GM18868 (cell line): Measurements from ENCODE around the gene ADIPOR1.
A peak's percentile ranks its signal among the peaks of the same experiment; 100 is the strongest.
"Not testable (repeated sequence)": the region's sequence is repeated elsewhere in the genome, so short reads cannot be mapped to it uniquely, and the experiment has no call there.

Experiments used
- ATAC-seq: cut with Tn5 transposase; IDR thresholded peaks from one replicate; pipeline ENCODE4 v1.9.1; 2021; ENCODE audit warnings: mild to moderate bottlenecking, moderate library complexity; ENCODE audit not compliant: unreplicated experiment

Gene ADIPOR1

DNA sequence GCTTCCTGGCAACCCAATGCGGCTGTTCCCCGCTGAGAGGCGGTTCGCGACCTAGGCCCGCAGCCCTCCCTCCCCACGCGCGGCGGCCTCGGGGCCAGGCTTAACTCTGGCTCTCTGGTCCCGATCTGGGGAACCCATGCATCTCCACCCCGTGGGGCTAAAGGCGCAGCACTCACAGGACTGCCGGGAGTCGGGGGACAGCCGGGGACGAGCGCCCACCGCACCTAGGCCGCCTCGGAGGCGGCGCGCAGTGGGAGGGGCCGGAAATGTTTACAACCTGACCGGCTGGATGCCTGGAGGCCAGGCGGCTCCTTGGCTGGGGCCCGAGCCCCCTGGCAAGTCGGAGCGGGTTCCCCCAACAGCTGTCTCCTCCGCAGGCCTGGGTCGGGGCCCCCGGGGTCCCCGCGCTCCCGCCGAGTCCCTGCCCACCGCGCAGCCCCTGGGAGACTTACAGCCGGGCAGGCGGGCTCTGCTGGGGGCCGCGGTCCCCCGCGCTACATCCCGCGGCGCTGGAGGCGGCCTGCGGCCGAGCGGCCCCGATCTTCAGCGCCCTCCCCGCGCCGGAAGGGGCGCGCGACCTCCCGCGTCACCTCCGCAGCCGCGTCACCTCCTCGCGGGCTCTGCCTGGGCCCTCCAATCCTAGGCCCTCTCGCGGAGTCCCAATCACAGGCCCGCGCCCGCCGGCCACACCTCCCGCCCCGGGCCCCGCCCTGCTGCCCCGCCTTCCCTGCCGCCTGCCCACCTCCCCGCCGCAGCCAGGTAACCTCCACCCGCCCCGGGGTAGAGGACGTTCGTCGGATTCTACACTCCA, at the start of gene ADIPOR1:
Gene ADIPOR1 (minus strand): TSS at position 580 of the 811 bp plus-strand sequence. CDS start 7,242 bp downstream, outside the sequence.
- ATAC-seq: peak; percentile 98

GRCh38 chr1:203006948-203007871, 49.1 kb upstream of the ADIPOR1 start, which contains the start of gene TMEM183A:
Gene TMEM183A (plus strand): TSS chr1:203007374. CDS start chr1:203007466, 92 bp downstream.
- ATAC-seq: peak; percentile 92

DNA sequence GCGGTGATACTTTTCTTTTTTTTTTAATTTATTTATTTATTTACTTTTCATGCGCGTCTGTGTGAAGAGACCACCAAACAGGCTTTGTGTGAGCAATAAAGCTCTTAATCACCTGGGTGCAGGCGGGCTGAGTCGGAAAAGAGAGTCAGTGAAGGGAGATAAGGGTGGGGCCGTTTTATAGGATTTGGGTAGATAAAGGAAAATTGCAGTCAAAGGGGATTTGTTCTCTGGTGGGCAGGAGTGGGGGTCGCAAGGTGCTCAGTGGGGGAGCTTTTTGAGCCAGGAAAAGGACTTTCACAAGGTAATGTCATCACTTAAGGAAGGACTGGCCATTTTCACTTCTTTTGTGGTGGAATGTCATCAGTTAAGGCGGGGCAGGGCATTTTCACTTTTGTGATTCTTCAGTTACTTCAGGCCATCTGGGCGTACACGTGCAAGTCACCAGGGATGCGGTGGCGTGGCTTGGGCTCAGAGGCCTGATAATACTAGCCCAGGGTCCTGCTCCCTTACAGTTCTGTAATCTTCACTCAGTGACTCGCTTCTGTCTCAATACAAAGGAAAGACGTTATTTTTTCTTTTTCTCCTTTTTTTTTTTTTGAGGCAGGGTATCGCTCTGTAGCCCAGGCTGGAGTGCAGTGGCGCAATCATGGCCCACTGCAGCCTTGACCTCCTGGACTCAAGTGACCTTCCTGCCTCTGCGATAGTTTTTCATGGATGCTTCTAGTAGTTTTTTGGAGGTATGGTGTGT, 47.5 kb upstream of the ADIPOR1 start:
- ATAC-seq: not testable (repeated sequence)

DNA sequence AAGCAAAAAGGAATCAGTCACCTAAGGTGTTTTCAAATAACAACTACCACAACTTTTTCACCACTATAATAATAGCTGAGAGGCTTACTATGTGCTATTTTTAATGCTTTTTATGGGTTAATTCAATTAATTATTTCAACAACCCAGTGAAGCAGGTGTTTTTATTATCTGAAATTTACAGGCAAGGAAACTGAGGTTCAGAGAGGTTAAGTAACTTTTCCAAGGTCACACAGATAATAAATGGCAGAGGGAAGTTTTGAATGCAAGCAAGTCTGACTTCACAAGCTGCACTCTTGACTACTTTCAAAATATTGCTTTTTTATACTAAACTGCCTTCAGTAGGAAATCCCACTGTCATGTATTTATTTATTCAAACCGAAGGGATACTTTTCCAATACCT, 44.8 kb upstream of the ADIPOR1 start:
- ATAC-seq: no peak

DNA sequence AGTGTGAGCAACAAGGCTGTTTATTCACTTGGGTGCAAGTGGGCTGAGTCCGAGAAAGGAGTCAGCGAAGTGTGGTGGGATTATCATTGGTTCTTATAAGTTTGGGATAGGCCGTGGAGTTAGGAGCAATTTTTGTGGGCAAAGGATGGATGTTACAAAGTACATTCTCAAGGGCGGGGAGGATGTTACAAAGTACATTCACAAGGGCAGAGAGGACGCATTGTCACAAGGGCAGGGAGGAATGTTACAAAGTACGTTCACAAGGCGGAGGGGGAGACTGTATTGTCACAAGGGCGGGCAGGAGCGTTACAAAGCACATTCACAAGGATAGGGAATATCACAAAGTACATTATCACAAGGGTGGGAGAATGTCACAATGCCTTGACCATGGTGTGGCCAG, 43.9 kb upstream of the ADIPOR1 start:
- no peak for ATAC-seq

DNA sequence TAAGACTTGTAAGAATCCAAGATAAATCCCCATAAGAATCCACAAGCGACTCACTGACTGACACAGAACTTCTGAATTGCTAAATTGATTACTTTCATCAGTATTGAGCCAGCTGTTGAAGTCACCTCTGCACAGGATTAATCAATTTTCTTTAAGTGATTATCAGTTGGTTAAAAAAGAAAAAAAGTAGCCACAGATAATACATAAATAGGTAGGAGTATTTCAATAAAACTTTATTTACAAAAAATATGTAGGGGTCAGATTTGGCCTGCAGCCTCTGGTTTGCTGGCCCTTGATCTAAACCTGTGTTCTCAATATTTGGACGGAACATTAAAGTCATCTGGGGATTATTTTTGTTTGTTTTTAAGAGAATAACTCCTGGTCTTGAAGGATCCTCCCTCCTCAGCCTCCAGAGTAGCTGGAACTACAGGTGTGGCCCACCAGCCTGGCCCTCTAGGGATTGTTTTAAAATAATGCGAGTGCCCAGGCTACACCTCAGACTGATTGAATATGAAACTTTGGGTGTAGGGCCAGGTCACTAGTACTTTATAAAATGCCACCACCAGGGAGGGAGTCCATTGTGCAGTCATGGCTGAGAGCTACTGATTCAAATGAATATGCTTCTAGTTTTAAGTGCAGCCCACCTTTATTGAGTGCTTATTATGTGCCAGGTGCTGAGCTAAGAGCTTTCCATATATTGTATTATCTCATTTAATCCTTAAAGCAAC, 42.3 kb upstream of the ADIPOR1 start:
- ATAC-seq: no peak

DNA sequence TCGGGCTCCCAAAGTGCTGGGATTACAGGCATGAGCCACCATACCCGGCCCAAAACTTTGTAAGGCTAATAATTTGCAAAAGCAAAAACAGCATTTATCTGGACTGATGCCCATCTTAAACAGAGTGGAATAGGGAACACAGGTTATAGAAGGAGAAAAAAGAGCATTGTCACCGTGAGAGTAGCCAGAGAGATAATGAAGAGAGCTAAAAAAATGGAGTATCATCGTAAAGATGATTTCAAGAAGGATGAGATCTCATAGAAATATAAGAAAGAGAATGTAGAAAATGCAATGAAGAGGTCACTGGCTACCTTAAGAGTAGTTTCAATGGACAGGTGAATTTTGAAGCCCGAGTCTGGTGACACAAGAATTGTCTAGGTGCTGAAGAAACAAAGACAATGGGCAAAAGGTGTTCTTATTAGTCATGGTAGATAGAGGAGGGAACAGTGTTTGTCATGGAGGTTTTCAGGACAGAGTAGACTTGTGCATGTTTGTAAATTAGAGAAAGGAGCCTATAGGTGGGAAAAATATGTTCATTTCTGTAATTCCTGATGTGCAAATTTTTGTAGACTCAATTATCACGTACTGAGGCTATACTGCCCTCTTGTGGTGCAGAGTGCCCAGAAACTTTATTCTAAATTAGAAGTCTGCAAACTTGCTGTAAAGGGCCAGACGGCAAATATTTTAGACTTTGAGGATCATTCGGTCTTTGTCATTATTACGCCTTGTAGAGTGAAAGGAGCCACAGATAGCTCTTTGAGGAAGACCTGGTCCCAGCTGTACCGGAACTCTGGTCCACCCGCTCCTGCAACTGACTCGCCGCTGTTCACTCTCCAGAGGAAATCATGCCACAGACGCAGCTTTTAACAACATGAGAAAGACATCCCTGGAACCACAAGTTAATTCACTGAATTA, 41.0 kb upstream of the ADIPOR1 start:
- no peak for ATAC-seq

- no peak for ATAC-seq
Observed at GRCh38 chr1:202994756-202995155, 36.6 kb upstream of the ADIPOR1 start.

DNA sequence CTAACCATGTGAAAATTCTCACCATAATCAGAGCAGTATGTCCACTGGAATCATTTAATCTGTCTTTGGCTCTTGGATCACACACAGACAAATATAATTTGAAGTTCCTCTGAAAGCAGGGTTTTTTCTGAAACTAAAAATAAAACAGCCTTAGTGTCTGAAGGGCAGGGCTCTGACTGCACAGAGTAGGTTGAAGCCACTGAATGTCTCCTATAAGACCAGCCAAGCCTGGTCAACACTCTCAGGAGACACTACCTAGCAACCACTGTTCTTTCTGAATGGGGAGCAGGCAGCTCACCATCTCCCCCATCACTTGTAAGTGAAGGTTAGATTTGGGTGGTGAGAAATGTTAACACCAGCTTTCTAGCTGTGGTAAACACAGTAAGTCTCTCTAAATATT, 33.0 kb upstream of the ADIPOR1 start:
- ATAC-seq: no peak

DNA sequence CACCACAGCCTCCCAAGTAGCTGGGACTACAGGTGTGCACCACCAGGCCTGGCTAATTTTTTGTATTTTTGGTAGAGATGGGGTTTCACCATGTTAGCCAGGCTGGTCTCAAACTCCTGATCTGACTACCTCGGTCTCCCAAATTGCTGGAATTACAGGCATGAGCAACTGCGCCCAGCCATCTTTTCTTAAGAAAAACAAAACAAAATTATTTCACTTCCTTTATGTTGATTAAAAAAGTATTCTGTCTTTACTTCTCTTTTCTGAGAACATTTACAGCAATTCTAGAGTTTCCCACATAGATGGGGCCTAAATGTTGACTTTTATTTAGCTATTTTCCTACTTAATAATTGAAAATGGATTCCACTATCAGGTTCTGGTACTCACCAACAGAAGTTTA, 31.8 kb upstream of the ADIPOR1 start:
- ATAC-seq: no peak

DNA sequence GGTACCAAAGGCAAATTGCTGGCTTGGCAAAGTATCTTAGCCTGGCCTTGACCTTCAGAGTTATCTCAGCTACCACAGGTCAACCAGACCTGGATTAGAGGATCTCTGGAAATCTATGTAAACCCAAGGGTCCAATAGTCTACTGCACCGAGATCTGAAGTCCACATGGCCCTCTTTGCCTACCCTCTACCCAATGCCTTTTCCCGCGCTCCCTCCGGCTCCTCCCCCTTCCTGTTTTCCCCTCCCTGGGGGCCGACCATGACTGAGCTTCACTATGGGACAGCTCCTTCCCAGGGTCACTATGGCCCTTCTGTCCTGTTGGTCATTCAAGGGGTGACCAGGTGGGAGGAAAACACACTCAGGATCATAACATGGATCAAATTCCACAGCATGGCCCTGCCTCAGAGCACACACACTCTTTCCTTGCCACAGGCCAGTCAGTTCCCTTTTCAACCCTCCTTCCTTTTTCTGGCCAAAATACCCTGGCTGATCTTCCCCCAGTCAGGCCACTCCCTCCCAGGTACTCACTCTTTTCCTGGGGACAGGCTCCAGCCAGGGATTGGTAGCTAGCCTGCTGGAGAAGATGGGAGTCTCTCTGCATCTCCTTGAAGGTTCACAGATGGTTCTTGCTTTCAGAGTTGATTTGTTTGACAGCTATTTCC, 29.9 kb upstream of the ADIPOR1 start:
- no peak for ATAC-seq

DNA sequence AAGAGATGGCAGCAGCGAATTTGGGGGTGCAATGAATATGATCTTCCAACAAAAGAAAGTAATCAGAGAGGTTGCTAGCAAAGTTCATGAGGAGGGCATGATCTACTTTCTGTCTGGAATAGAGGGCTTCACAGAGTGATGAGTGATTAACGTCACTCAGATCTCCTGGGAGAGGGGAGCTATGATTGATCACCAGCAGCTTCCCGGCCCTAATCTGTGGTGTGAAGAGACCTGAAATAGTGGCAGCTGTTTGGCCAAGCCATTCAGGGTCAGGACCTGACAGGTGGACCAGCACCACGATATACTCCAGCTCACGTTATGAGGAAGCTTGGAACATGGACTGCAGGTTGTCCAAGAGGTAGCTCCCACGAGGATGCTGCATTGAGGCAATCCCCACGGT, 29.1 kb upstream of the ADIPOR1 start:
- no peak for ATAC-seq

DNA sequence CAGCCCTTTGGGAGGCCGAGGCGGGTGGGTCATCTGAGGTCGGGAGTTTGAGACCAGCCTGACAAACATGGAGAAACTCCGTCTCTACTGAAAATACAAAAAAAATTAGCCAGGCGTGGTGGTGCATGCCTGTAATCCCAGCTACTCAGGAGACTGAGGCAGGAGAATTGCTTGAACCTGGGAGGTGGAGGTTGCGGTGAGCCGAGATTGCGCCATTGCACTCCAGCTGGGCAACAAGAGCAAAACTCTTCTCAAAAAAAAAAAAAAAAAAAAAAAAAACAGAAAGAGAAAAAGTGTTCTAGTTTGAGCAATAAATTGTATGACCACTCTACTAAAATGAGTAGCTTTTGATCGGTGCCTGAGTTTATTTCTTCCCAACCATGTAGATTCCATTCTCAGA, 28.0 kb upstream of the ADIPOR1 start:
- not testable (repeated sequence) for ATAC-seq

DNA sequence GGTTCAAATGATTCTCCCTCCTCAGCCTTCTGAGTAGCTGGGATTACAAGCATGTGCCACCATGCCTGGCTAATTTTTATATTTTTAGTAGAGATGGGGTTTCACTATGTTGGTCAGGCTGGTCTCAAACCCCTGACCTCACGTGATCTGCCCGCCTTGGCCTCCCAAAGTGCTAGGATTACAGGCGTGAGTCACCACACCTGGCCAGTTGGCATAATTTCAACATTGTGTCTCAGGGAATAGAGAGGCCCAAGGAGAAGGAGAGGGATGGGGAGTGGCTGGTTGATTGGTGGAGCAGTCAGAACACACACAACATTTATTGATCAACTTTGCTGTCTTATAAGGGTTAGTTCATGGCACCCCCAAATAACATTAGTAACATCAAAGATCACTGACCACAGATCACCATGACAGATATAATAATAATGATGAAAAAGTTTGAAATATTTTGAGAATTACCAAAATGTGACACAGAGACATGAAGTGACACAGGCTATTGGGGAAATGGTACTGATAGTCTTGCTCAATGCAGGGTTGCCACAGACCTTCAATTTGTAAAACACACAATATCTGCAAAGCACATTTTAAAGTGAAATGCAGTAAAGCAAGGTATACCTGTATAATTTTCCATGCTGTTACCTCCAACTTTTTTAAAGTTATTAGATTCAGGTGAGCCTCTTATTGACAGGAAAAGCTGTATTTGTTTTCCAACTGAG, 24.8 kb upstream of the ADIPOR1 start:
- no peak for ATAC-seq

- ATAC-seq: no peak
Observed at GRCh38 chr1:202981939-202982338, 23.8 kb upstream of the ADIPOR1 start.

GRCh38 chr1:202979459-202979858, 21.3 kb upstream of the ADIPOR1 start:
- ATAC-seq: no peak

- no peak for ATAC-seq
Observed at GRCh38 chr1:202976633-202977032, 18.5 kb upstream of the ADIPOR1 start.

DNA sequence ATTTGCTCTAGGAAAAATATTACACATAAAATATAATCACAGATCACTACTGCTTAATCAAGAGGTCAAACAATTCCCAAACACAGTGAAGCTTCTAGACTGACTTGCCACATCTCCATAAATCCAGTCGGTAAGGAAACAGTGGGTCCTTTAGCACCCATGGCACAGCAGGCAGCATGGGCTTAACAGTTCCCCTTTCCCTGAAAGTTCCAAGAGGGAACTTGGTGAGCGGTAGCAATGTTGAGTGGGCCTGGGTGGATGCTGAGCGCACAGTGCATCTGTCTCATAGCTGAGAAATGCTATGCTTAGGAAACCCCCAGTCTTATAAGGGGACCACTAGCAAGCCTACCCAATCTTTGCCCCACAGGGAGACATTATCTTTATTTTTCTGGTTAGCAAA, 16.7 kb upstream of the ADIPOR1 start:
- no peak for ATAC-seq
